IMR-90 (cell line): ENCODE measurements around the gene TMEM97. TPM values are rescaled to one million over a fixed set of nuclear protein-coding genes. Genes with fewer than 3 reads are reported as not detected.

Experiments used
- ATAC-seq: fragments of 200-7000 bp; cut with Tn5 transposase; 2 replicates; pipeline ENCODE4 v1.9.1; 2020; ENCODE audit warnings: low read depth, mild to moderate bottlenecking, moderate library complexity
- BruUV-seq: library from RNA; stranded (reverse); fragments of 400-500 nt; replicated peaks from 2 replicates; lab custom pipeline; 2021; lab: Mats Ljungman, UMichigan
- CTCF ChIA-PET: fragments of 300-600 bp; formaldehyde crosslinking; extraction: SDS; loops from one replicate; lab custom pipeline; 2021; ENCODE audit warnings: antibody characterized with exemption; lab: Yijun Ruan, JAX
- POLR2A ChIA-PET: fragments of 300-600 bp; sonication (Branson Sonifier 250); formaldehyde crosslinking; loops from one replicate; lab custom pipeline; 2022; ENCODE audit warnings: antibody characterized with exemption; ENCODE audit not compliant: unreplicated experiment; lab: Charles Lee
- DNase-seq: peaks from one replicate; pipeline ENCODE4 v3.0.0; 2013
- H2AFZ ChIP-seq: replicated peaks from 2 replicates; pipeline ENCODE3; 2013; ENCODE audit warnings: low read length, mild to moderate bottlenecking; ENCODE audit not compliant: poor library complexity
- H2AK5ac ChIP-seq: 2 replicates; pipeline ENCODE4 v1.6.1; 2013; ENCODE audit warnings: low read depth, low read length, inconsistent platforms
- H2AK9ac ChIP-seq: replicated peaks from 2 replicates; pipeline ENCODE3; 2013; ENCODE audit warnings: mild to moderate bottlenecking, low read depth, low read length, moderate library complexity; ENCODE audit not compliant: poor library complexity
- H2BK120ac ChIP-seq: 2 replicates; pipeline ENCODE4 v1.6.1; 2013; ENCODE audit warnings: low read depth, low read length, inconsistent platforms
- H2BK15ac ChIP-seq: 3 replicates; pipeline ENCODE4 v1.6.1; 2013; ENCODE audit warnings: low read depth, low read length, inconsistent platforms
- H2BK20ac ChIP-seq: 2 replicates; pipeline ENCODE4 v1.6.1; 2013; ENCODE audit warnings: low read depth, mild to moderate bottlenecking, inconsistent platforms, low read length, moderate library complexity
- H2BK5ac ChIP-seq: 2 replicates; pipeline ENCODE4 v1.6.1; 2013; ENCODE audit warnings: mild to moderate bottlenecking, low read depth, low read length, inconsistent platforms; ENCODE audit not compliant: poor library complexity, severe bottlenecking
- H3K14ac ChIP-seq: replicated peaks from 2 replicates; pipeline ENCODE4 v1.6.1; 2013; ENCODE audit warnings: low read depth, low read length, inconsistent platforms
- H3K18ac ChIP-seq: 2 replicates; pipeline ENCODE4 v1.6.1; 2013; ENCODE audit warnings: low read depth, low read length, control low read depth
- H3K23ac ChIP-seq: 2 replicates; pipeline ENCODE4 v1.6.1; 2013; ENCODE audit warnings: low read depth, low read length, inconsistent platforms
- H3K27ac ChIP-seq: 2 replicates; pipeline ENCODE4 v1.5.1; 2013; ENCODE audit warnings: mild to moderate bottlenecking, control low read depth, low read length; ENCODE audit not compliant: insufficient read depth
- H3K27me3 ChIP-seq: 2 replicates; pipeline ENCODE4 v1.6.1; 2013; ENCODE audit warnings: low read length; ENCODE audit not compliant: control insufficient read depth, insufficient read depth
- H3K36me3 ChIP-seq: 2 replicates; pipeline ENCODE4 v1.6.1; 2013; ENCODE audit warnings: low read length, mixed read lengths; ENCODE audit not compliant: control insufficient read depth, insufficient read depth
- H3K4ac ChIP-seq: 2 replicates; pipeline ENCODE4 v1.6.1; 2013; ENCODE audit warnings: low read depth, low read length, inconsistent platforms
- H3K4me1 ChIP-seq: 2 replicates; pipeline ENCODE4 v1.6.1; 2013; ENCODE audit warnings: low read length, mixed read lengths; ENCODE audit not compliant: control insufficient read depth, insufficient read depth
- H3K4me2 ChIP-seq: 2 replicates; pipeline ENCODE4 v1.6.1; 2013; ENCODE audit warnings: low read depth, mild to moderate bottlenecking, control low read depth, low read length, moderate library complexity
- H3K4me3 ChIP-seq: 2 replicates; pipeline ENCODE4 v1.5.1; 2013; ENCODE audit warnings: low read depth, mild to moderate bottlenecking, control low read depth, low read length, moderate library complexity; ENCODE audit not compliant: insufficient read depth
- H3K56ac ChIP-seq: 2 replicates; pipeline ENCODE4 v1.6.1; 2013; ENCODE audit warnings: low read length, inconsistent platforms; ENCODE audit not compliant: insufficient read depth; ENCODE audit errors: extremely low read depth
- H3K79me1 ChIP-seq, 2 experiments: 2 replicates each; pipeline ENCODE4 v1.6.1; 2013; ENCODE audit warnings: low read length in 2 of 2, inconsistent platforms in 1 of 2, low read depth in 1 of 2
- H3K9ac ChIP-seq: 2 replicates; pipeline ENCODE4 v1.6.1; 2013; ENCODE audit warnings: low read depth, low read length, control low read depth
- H3K9me1 ChIP-seq: 2 replicates; pipeline ENCODE4 v1.6.1; 2013; ENCODE audit warnings: low read length, inconsistent platforms; ENCODE audit not compliant: insufficient read depth
- H3K9me3 ChIP-seq: 2 replicates; pipeline ENCODE4 v1.6.1; 2013; ENCODE audit warnings: low read length; ENCODE audit not compliant: control insufficient read depth, insufficient read depth
- H4K20me1 ChIP-seq: 2 replicates; pipeline ENCODE4 v1.6.1; 2013; ENCODE audit warnings: low read length, inconsistent platforms; ENCODE audit not compliant: insufficient read depth
- H4K5ac ChIP-seq: 2 replicates; pipeline ENCODE4 v1.6.1; 2013; ENCODE audit warnings: mild to moderate bottlenecking, low read depth, low read length, control low read depth
- H4K8ac ChIP-seq, 2 experiments: 2 replicates each; pipeline ENCODE4 v1.6.1; 2013; ENCODE audit warnings: low read depth in 2 of 2, low read length in 2 of 2, control low read depth in 1 of 2, inconsistent platforms in 1 of 2
- H4K91ac ChIP-seq: 2 replicates; pipeline ENCODE4 v1.6.1; 2013; ENCODE audit warnings: low read depth, low read length, inconsistent platforms; ENCODE audit not compliant: insufficient read depth
- BHLHE40 ChIP-seq: fragments of 150-350 bp; IDR thresholded peaks from 2 replicates; pipeline ENCODE4 v1.6.1; 2016; ENCODE audit warnings: mild to moderate bottlenecking, low read depth, low read length
- CEBPB ChIP-seq: IDR thresholded peaks from 2 replicates; pipeline ENCODE4 v1.6.1; 2012; ENCODE audit warnings: low read depth, low read length, improper control_type of control experiment
- CHD1 ChIP-seq: IDR thresholded peaks from 2 replicates; pipeline ENCODE4 v1.6.1; 2012; ENCODE audit warnings: low read depth, low read length, improper control_type of control experiment
- CTCF ChIP-seq: conservative IDR thresholded peaks from 2 replicates; pipeline ENCODE4 v1.5.1; 2012; ENCODE audit warnings: mild to moderate bottlenecking, low read depth, low read length, improper control_type of control experiment
- MAFK ChIP-seq: IDR thresholded peaks from 2 replicates; pipeline ENCODE4 v1.6.1; 2012; ENCODE audit warnings: low read depth, low read length, improper control_type of control experiment
- MAZ ChIP-seq: IDR thresholded peaks from 2 replicates; pipeline ENCODE4 v1.6.1; 2012; ENCODE audit warnings: low read depth, mild to moderate bottlenecking, low read length, improper control_type of control experiment, moderate library complexity, borderline replicate concordance
- MXI1 ChIP-seq: IDR thresholded peaks from 2 replicates; pipeline ENCODE4 v1.6.1; 2012; ENCODE audit warnings: low read depth, mild to moderate bottlenecking, low read length, moderate library complexity, borderline replicate concordance
- NFE2L2 ChIP-seq: fragments of 150-350 bp; IDR thresholded peaks from 2 replicates; pipeline ENCODE4 v1.6.1; 2016; ENCODE audit warnings: low read depth, mild to moderate bottlenecking, low read length
- RAD21 ChIP-seq: IDR thresholded peaks from 2 replicates; pipeline ENCODE4 v1.6.1; 2012; ENCODE audit warnings: low read length, improper control_type of control experiment
- RCOR1 ChIP-seq: IDR thresholded peaks from 2 replicates; pipeline ENCODE4 v1.6.1; 2012; ENCODE audit warnings: mild to moderate bottlenecking, low read length, improper control_type of control experiment; ENCODE audit not compliant: insufficient replicate concordance
- RFX5 ChIP-seq: IDR thresholded peaks from 2 replicates; pipeline ENCODE4 v1.8.0; 2012; ENCODE audit warnings: low read depth, mild to moderate bottlenecking, low read length, moderate library complexity
- SMC3 ChIP-seq: fragments of 150-350 bp; IDR thresholded peaks from 2 replicates; pipeline ENCODE4 v1.6.1; 2016; ENCODE audit warnings: low read depth, mild to moderate bottlenecking, antibody characterized with exemption, low read length, moderate library complexity
- WGBS, 2 experiments: methylation state at CpG; one replicate each; pipeline versions ENCODE4 v1.1.5 to v1.1.7; 2013; ENCODE audit warnings: missing lambda C conversion rate in 2 of 2; ENCODE audit not compliant: insufficient read length in 1 of 2; ENCODE audit errors: extremely low coverage in 2 of 2; 5-methylcytosine and 5-hydroxymethylcytosine counted together
- dilution Hi-C: fragments of 300-500 bp; cut with HindIII; formaldehyde crosslinking; loops from one replicate; pipeline ENCODE4 v1.14.3; 2018; ENCODE audit warnings: low sequenced_read_pairs; ENCODE audit not compliant: unreplicated experiment
- in situ Hi-C: fragments of 300-500 bp; cut with MboI; formaldehyde crosslinking; loops from 3 replicates; pipeline ENCODE4 v1.14.3; 2019; ENCODE audit warnings: low sequenced_read_pairs, inconsistent platforms, mixed read lengths
- intact Hi-C: fragments of 100-400 bp; cut with micrococcal nuclease; formaldehyde crosslinking; loops from 2 replicates; pipeline ENCODE4 v1.10.0; 2022
- polyA plus RNA-seq, 3 experiments: library from polyadenylated mRNA; depleted of rRNA; stranded (reverse); fragments of >200 nt; gene quantifications; 2 replicates each; pipeline ENCODE4 v1.2.3, GENCODE V29; 2012; ENCODE audit warnings: low replicate concordance in 1 of 3
- total RNA-seq: library from RNA; depleted of rRNA; stranded (reverse); fragments of >200 nt; gene quantifications from 2 replicates; pipeline ENCODE4 v1.2.3, GENCODE V29; 2012

TMEM97 gene
- total and polyA plus RNA-seq, 2 of the 4 experiments (the other 2 are of a cell fraction) = 12.3 to 21.3 TPM

GRCh38 chr17:28372945-28373274, 53.9 kb downstream of the TMEM97 start:
- Histone ChIP-seq H3K56ac (no peak overlapping the region), H3K9me3 (no peaks in the 10 kb centered on the region), H4K5ac (no peak overlapping the region), H2BK15ac (no peak overlapping the region), H3K27me3 (no peaks in the 10 kb centered on the region), H3K4me1 (peaks cover 14% of the 10 kb centered on the region; the same call in 1 of the 2 replicates), H3K18ac (no peak overlapping the region), H4K20me1 (peaks cover 31% of the 10 kb centered on the region), H2BK120ac (no peak overlapping the region), H3K9ac (0 out of 2 replicates have a peak overlapping the region, but pooled peaks have one; percentile 43), H3K4me3 (peak overlapping the region; percentile 54; the same call in 1 of the 2 replicates), H4K91ac (no peak overlapping the region), H2BK5ac (no peak overlapping the region), H2AK9ac (no peak overlapping the region), H3K36me3 (0 out of 2 replicates have a peak, but pooled peaks cover 1% of the 10 kb centered on the region), H3K79me1 (peaks cover 5 to 32% of the 10 kb centered on the region in 2 experiments; a peak in 3 of 4 replicates), H3K14ac (0 out of 2 replicates have a peak overlapping the region, but pooled peaks have one; percentile 59), H3K27ac (no peak overlapping the region), H3K23ac (peak overlapping the region; percentile 70; the same call in 1 of the 2 replicates), H3K9me1 (peaks cover 35% of the 10 kb centered on the region), H3K4me2 (peak overlapping the region; percentile 84; the same call in 1 of the 2 replicates), H2BK20ac (no peak overlapping the region), H4K8ac (no peak overlapping the region), H2AFZ (peak overlapping the region; percentile 25), H2AK5ac (no peak overlapping the region; the same call in 1 of the 2 replicates), H3K4ac (no peak overlapping the region)
- no peak for DNase-seq
- in situ Hi-C loops (no loop called here), intact Hi-C loops (no loop called here), dilution Hi-C loops (no loop called here)
- POLR2A ChIA-PET = no interaction called here
- CTCF ChIA-PET = no interaction called here
- no peak for ATAC-seq
- WGBS, 2 experiments = no CpG with 5 or more reads among the region's 6 CpGs
- no peak for TF ChIP-seq CEBPB
- no peak for TF ChIP-seq SMC3
- TF ChIP-seq CTCF = no peak
- no peak for TF ChIP-seq MXI1
- TF ChIP-seq RCOR1 = no peak
- no peak for TF ChIP-seq MAFK
- TF ChIP-seq RAD21 = no peak
- no peak for TF ChIP-seq MAZ
- no peak for TF ChIP-seq CHD1
- TF ChIP-seq RFX5 = no peak
- no peak for TF ChIP-seq BHLHE40
- TF ChIP-seq NFE2L2 = no peak
- no TSS peak for BruUV-seq
